HCT116 (cell line): ENCODE data around the gene HMCN2. TPM values are rescaled to one million over a fixed set of nuclear protein-coding genes. Genes with fewer than 3 reads are reported as not detected.
A peak's percentile ranks its signal among the peaks of the same experiment; 100 is the strongest.

ENCODE experiments used
- ATAC-seq: fragments of 200-7000 bp; cut with Tn5 transposase; 2 replicates; pipeline ENCODE4 v1.9.1; 2020; ENCODE audit warnings: mild to moderate bottlenecking, moderate library complexity
- BruUV-seq: library from RNA; stranded (reverse); fragments of 400-500 nt; replicated peaks from 2 replicates; lab custom pipeline; 2021; lab: Mats Ljungman, UMichigan
- CTCF ChIA-PET: fragments of 300-600 bp; sonication (Branson Sonifier 250); formaldehyde crosslinking; loops from one replicate; lab custom pipeline; 2021; ENCODE audit warnings: antibody characterized with exemption; lab: Charles Lee
- POLR2A ChIA-PET: fragments of 300-600, 350-600 bp; sonication (Branson Sonifier 250); formaldehyde crosslinking; loops from one replicate; lab custom pipeline; 2021; ENCODE audit warnings: antibody characterized with exemption; lab: Charles Lee
- RAD21 ChIA-PET, 2 experiments: fragments of 300-600 bp; sonication (Branson Sonifier 250); formaldehyde crosslinking; loops; one replicate each; lab custom pipeline; 2023; ENCODE audit warnings: low total read pairs in 2 of 2; ENCODE audit not compliant: uncharacterized antibody in 2 of 2, unreplicated experiment in 2 of 2, low non-redundant PET in 1 of 2; lab: Charles Lee
- DNase-seq: peaks from one replicate; pipeline ENCODE4 v3.0.0-alpha.2; 2010; ENCODE audit warnings: low read depth, low spot score
- H2AFZ ChIP-seq: fragments of 200-600 bp; shearing (Covaris generic), sonication (generic); 2 replicates; pipeline ENCODE4 v1.6.1; 2017; ENCODE audit warnings: low read depth, mixed run types, mixed read lengths, antibody characterized with exemption, low read length; ENCODE audit not compliant: poor library complexity, severe bottlenecking
- H3K27ac ChIP-seq: 2 replicates; pipeline ENCODE4 v1.5.1; 2012; ENCODE audit warnings: low read depth, low read length
- H3K27me3 ChIP-seq: fragments of 200-600 bp; sonication (generic); 2 replicates; pipeline ENCODE4 v1.6.1; 2016; ENCODE audit warnings: mixed run types, low read length, mixed read lengths; ENCODE audit not compliant: insufficient read depth
- H3K36me3 ChIP-seq, 2 experiments: fragments of 200-500 bp in 1 of 2; fragments of 200-600 bp in 1 of 2; sonication (Bioruptor generic) in 1 of 2; sonication (generic) in 1 of 2; 2 replicates each; pipeline versions ENCODE4 v1.5.1 to v1.6.1; 2014 to 2016; ENCODE audit warnings: low read length in 2 of 2, inconsistent platforms in 1 of 2, mixed read lengths in 1 of 2, mixed run types in 1 of 2; ENCODE audit not compliant: insufficient read depth in 2 of 2, control insufficient read depth in 1 of 2
- H3K4me1 ChIP-seq, 2 experiments: fragments of 200-600 bp in 1 of 2; sonication (generic) in 1 of 2; 2 replicates each; pipeline versions ENCODE4 v1.5.1 to v1.6.1; 2012 to 2017; ENCODE audit warnings: low read length in 2 of 2, inconsistent platforms in 1 of 2, mild to moderate bottlenecking in 1 of 2, mixed read lengths in 1 of 2, mixed run types in 1 of 2, moderate library complexity in 1 of 2; ENCODE audit not compliant: insufficient read depth in 2 of 2, control insufficient read depth in 1 of 2
- H3K4me2 ChIP-seq: fragments of 200-600 bp; sonication (generic); 2 replicates; pipeline ENCODE4 v1.6.1; 2017; ENCODE audit warnings: mixed run types, low read length, mixed read lengths
- H3K4me3 ChIP-seq, 2 experiments: fragments of 200-600 bp in 1 of 2; sonication (generic) in 1 of 2; replicated peaks in 1 of 2; 2 replicates each; pipeline ENCODE4 v1.5.1; 2011 to 2016; ENCODE audit warnings: low read length in 2 of 2, control low read depth in 1 of 2, low read depth in 1 of 2, mild to moderate bottlenecking in 1 of 2, mixed read lengths in 1 of 2, mixed run types in 1 of 2
- H3K79me2 ChIP-seq: fragments of 200-600 bp; sonication (generic); 2 replicates; pipeline ENCODE4 v1.6.1; 2017; ENCODE audit warnings: mild to moderate bottlenecking, mixed run types, low read length, moderate library complexity, mixed read lengths; ENCODE audit not compliant: insufficient read depth
- H3K9ac ChIP-seq: fragments of 200-600 bp; sonication (generic); 2 replicates; pipeline ENCODE4 v1.6.1; 2016; ENCODE audit warnings: low read length, mixed read lengths
- H3K9me2 ChIP-seq: fragments of 200-600 bp; sonication (generic), shearing (Covaris generic); 2 replicates; pipeline ENCODE4 v1.6.1; 2017; ENCODE audit warnings: mixed run types, mild to moderate bottlenecking, moderate library complexity; ENCODE audit not compliant: insufficient read depth
- H3K9me3 ChIP-seq, 2 experiments: fragments of 200-500 bp in 1 of 2; fragments of 200-600 bp in 1 of 2; sonication (Bioruptor generic) in 1 of 2; sonication (generic) in 1 of 2; 2 replicates each; pipeline ENCODE4 v1.6.1; 2014 to 2017; ENCODE audit warnings: low read length in 2 of 2, mixed read lengths in 2 of 2, inconsistent platforms in 1 of 2, low read depth in 1 of 2, mild to moderate bottlenecking in 1 of 2, mixed run types in 1 of 2, moderate library complexity in 1 of 2; ENCODE audit not compliant: control insufficient read depth in 1 of 2, insufficient read depth in 1 of 2
- H4K20me1 ChIP-seq: fragments of 200-600 bp; sonication (generic), shearing (Covaris generic); 2 replicates; pipeline ENCODE4 v1.6.1; 2017; ENCODE audit warnings: mixed run types, mild to moderate bottlenecking, moderate library complexity; ENCODE audit not compliant: insufficient read depth
- ATF3 ChIP-seq: IDR thresholded peaks from 2 replicates; pipeline ENCODE4 v1.6.1; 2012
- EGR1 ChIP-seq: IDR thresholded peaks from 2 replicates; pipeline ENCODE4 v1.6.1; 2012; ENCODE audit warnings: low read depth
- EZH2 ChIP-seq: fragments of 200-600 bp; sonication (generic); IDR thresholded peaks from 2 replicates; pipeline ENCODE4 v1.6.1; 2017; ENCODE audit warnings: antibody characterized with exemption, mixed run types
- POLR2A ChIP-seq: IDR thresholded peaks from 2 replicates; pipeline ENCODE4 v1.7.0; 2011; ENCODE audit warnings: borderline replicate concordance; ENCODE audit not compliant: insufficient read depth, insufficient read length; ENCODE audit errors: extremely low read depth
- SIN3A ChIP-seq: IDR thresholded peaks from 2 replicates; pipeline ENCODE4 v1.6.1; 2012; ENCODE audit warnings: low read depth
- SRF ChIP-seq: IDR thresholded peaks from 2 replicates; pipeline ENCODE4 v1.6.1; 2012; ENCODE audit warnings: low read depth
- TCF7L2 ChIP-seq: IDR thresholded peaks from 2 replicates; pipeline ENCODE4 v1.7.0; 2011; ENCODE audit warnings: borderline replicate concordance, inconsistent platforms; ENCODE audit not compliant: insufficient read depth, insufficient read length; ENCODE audit errors: extremely low read depth
- YY1 ChIP-seq: IDR thresholded peaks from 2 replicates; pipeline ENCODE4 v1.6.1; 2011; ENCODE audit warnings: low read length, low read depth, moderate library complexity, mild to moderate bottlenecking; ENCODE audit not compliant: insufficient replicate concordance; ENCODE audit errors: extremely low read depth
- ZFX ChIP-seq: fragments of 450-650 bp; IDR thresholded peaks from 2 replicates; pipeline ENCODE4 v1.6.1; 2017
- intact Hi-C: fragments of 100-400 bp; cut with micrococcal nuclease; formaldehyde crosslinking; loops from 2 replicates; pipeline ENCODE4 v1.10.0; 2022
- total RNA-seq: library from RNA; stranded (reverse); gene quantifications from one replicate; pipeline ENCODE4 v1.2.1, GENCODE V29; 2021; ENCODE audit not compliant: unreplicated experiment
- TF ChIP-seq, protein P1 (sequence below), 3 experiments: fragments of 200-600 bp in 1 of 3; sonication (generic) in 1 of 3; IDR thresholded peaks in 2 of 3; conservative IDR thresholded peaks in 1 of 3; 2 replicates each; pipeline ENCODE4 v1.5.1; 2012 to 2017; ENCODE audit warnings: low read depth in 2 of 3, low read length in 2 of 3, antibody characterized with exemption in 1 of 3, borderline replicate concordance in 1 of 3, control low read depth in 1 of 3, mild to moderate bottlenecking in 1 of 3, mixed read lengths in 1 of 3, mixed run types in 1 of 3, moderate library complexity in 1 of 3; ENCODE audit not compliant: insufficient read depth in 1 of 3
- TF ChIP-seq, protein P2 (sequence below): IDR thresholded peaks from 2 replicates; pipeline ENCODE4 v1.6.1; 2011; ENCODE audit warnings: mild to moderate bottlenecking, low read length, moderate library complexity; ENCODE audit not compliant: insufficient replicate concordance; ENCODE audit errors: extremely low read depth

The HMCN2 gene
- total RNA-seq, 1 experiment from 2014 or later: 0.22 TPM

- CTCF ChIA-PET: no interaction called here
- RAD21 ChIA-PET: no interaction called here
- intact Hi-C loops: no loop called here
- BruUV-seq: TSS peak; percentile 14
- no peaks in the 10 kb centered on the region for H3K9me3 ChIP-seq
- no peaks in the 10 kb centered on the region for H3K27me3 ChIP-seq
- DNase-seq (no peak), ATAC-seq (no peak)
- no peaks in the 10 kb centered on the region for H3K36me3 ChIP-seq
- no peaks in the 10 kb centered on the region for H3K9me2 ChIP-seq
- no peak overlapping the region for H3K4me2 ChIP-seq
- no peak overlapping the region for H3K9ac ChIP-seq
- H3K4me3 ChIP-seq: no peak overlapping the region
- H3K4me1 ChIP-seq: peaks cover 12 to 20% of the 10 kb centered on the region in 2 experiments
- H3K79me2 ChIP-seq: no peaks in the 10 kb centered on the region
- no peak overlapping the region for H2AFZ ChIP-seq
- H4K20me1 ChIP-seq: no peaks in the 10 kb centered on the region
- no peak for TF ChIP-seq EZH2
- TF ChIP-seq, protein P1, sequence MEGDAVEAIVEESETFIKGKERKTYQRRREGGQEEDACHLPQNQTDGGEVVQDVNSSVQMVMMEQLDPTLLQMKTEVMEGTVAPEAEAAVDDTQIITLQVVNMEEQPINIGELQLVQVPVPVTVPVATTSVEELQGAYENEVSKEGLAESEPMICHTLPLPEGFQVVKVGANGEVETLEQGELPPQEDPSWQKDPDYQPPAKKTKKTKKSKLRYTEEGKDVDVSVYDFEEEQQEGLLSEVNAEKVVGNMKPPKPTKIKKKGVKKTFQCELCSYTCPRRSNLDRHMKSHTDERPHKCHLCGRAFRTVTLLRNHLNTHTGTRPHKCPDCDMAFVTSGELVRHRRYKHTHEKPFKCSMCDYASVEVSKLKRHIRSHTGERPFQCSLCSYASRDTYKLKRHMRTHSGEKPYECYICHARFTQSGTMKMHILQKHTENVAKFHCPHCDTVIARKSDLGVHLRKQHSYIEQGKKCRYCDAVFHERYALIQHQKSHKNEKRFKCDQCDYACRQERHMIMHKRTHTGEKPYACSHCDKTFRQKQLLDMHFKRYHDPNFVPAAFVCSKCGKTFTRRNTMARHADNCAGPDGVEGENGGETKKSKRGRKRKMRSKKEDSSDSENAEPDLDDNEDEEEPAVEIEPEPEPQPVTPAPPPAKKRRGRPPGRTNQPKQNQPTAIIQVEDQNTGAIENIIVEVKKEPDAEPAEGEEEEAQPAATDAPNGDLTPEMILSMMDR (IDR thresholded peaks at IDR 0.05 in 2 of 3, conservative IDR thresholded peaks at IDR 0.05 in 1 of 3; ENCODE audit: borderline replicate concordance in 1 of 3, insufficient read depth in 1 of 3, low read depth in 2 of 3, low read length in 2 of 3): no peak
- no peak for TF ChIP-seq ZFX
- no peak for TF ChIP-seq SRF
- no peak for TF ChIP-seq ATF3
- TF ChIP-seq, protein P2, sequence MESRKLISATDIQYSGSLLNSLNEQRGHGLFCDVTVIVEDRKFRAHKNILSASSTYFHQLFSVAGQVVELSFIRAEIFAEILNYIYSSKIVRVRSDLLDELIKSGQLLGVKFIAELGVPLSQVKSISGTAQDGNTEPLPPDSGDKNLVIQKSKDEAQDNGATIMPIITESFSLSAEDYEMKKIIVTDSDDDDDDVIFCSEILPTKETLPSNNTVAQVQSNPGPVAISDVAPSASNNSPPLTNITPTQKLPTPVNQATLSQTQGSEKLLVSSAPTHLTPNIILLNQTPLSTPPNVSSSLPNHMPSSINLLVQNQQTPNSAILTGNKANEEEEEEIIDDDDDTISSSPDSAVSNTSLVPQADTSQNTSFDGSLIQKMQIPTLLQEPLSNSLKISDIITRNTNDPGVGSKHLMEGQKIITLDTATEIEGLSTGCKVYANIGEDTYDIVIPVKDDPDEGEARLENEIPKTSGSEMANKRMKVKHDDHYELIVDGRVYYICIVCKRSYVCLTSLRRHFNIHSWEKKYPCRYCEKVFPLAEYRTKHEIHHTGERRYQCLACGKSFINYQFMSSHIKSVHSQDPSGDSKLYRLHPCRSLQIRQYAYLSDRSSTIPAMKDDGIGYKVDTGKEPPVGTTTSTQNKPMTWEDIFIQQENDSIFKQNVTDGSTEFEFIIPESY: no peak
- TF ChIP-seq TCF7L2: no peak
- no peak for TF ChIP-seq POLR2A
- TF ChIP-seq YY1: no peak
- no peak for TF ChIP-seq SIN3A
- TF ChIP-seq EGR1: no peak
- TF ChIP-seq, all 23 proteins: peak for 0
- H3K27ac ChIP-seq: no peak overlapping the region
- POLR2A ChIA-PET: no interaction called here
Observed at GRCh38 chr9:130454812-130455325, 189.3 kb downstream of the HMCN2 start.
